HG03342 (cell line): ENCODE data around the gene NACC2.
"Not testable (repeated sequence)": the region's sequence is repeated elsewhere in the genome, so short reads cannot be mapped to it uniquely, and the experiment has no call there.

Source experiments
- ATAC-seq: cut with Tn5 transposase; IDR thresholded peaks from one replicate; pipeline ENCODE4 v1.9.1; 2021; ENCODE audit warnings: mild to moderate bottlenecking, moderate library complexity; ENCODE audit not compliant: unreplicated experiment

The NACC2 gene

GRCh38 chr9:135983208-135984071 is 111.6 kb downstream of the NACC2 start:
- ATAC-seq, result no peak

GRCh38 chr9:135982499-135983207 is 112.4 kb downstream of the NACC2 start:
- ATAC-seq, result no peak

- no peak for ATAC-seq
Measured at GRCh38 chr9:135980926-135981630, 114.0 kb downstream of the NACC2 start.

GRCh38 chr9:135979547-135980166 is 115.4 kb downstream of the NACC2 start:
- ATAC-seq, result no peak

- no peak for ATAC-seq
Measured at GRCh38 chr9:135978642-135979546, 116.2 kb downstream of the NACC2 start.

GRCh38 chr9:135976944-135977343 is 118.1 kb downstream of the NACC2 start:
- ATAC-seq, result no peak

GRCh38 chr9:135976531-135976930 is 118.6 kb downstream of the NACC2 start:
- ATAC-seq, result no peak

- ATAC-seq, result no peak
Measured at GRCh38 chr9:135975834-135976233, 119.3 kb downstream of the NACC2 start.

GRCh38 chr9:135974220-135974573 is 120.9 kb downstream of the NACC2 start:
- ATAC-seq, result no peak

GRCh38 chr9:135973277-135974219 is 121.5 kb downstream of the NACC2 start:
- ATAC-seq, result no peak

GRCh38 chr9:135971892-135972291 is 123.2 kb downstream of the NACC2 start:
- ATAC-seq, result no peak

- no peak for ATAC-seq
Measured at GRCh38 chr9:135971111-135971766, 123.8 kb downstream of the NACC2 start.

GRCh38 chr9:135970128-135970815 is 124.8 kb downstream of the NACC2 start:
- ATAC-seq, result no peak

- ATAC-seq, result no peak
Measured at GRCh38 chr9:135969064-135969683, 125.9 kb downstream of the NACC2 start.

GRCh38 chr9:135968601-135969000 is 126.5 kb downstream of the NACC2 start:
- no peak for ATAC-seq

GRCh38 chr9:135968083-135968476 is 127.0 kb downstream of the NACC2 start:
- ATAC-seq, result no peak

GRCh38 chr9:135966916-135967260 is 128.2 kb downstream of the NACC2 start:
- not testable (repeated sequence) for ATAC-seq
